ENCODE results near the gene CIP2A.
A peak's percentile ranks its signal among the peaks of the same experiment; 100 is the strongest.
"Not testable (repeated sequence)": the region's sequence is repeated elsewhere in the genome, so short reads cannot be mapped to it uniquely, and the experiment has no call there.

CIP2A gene

DNA sequence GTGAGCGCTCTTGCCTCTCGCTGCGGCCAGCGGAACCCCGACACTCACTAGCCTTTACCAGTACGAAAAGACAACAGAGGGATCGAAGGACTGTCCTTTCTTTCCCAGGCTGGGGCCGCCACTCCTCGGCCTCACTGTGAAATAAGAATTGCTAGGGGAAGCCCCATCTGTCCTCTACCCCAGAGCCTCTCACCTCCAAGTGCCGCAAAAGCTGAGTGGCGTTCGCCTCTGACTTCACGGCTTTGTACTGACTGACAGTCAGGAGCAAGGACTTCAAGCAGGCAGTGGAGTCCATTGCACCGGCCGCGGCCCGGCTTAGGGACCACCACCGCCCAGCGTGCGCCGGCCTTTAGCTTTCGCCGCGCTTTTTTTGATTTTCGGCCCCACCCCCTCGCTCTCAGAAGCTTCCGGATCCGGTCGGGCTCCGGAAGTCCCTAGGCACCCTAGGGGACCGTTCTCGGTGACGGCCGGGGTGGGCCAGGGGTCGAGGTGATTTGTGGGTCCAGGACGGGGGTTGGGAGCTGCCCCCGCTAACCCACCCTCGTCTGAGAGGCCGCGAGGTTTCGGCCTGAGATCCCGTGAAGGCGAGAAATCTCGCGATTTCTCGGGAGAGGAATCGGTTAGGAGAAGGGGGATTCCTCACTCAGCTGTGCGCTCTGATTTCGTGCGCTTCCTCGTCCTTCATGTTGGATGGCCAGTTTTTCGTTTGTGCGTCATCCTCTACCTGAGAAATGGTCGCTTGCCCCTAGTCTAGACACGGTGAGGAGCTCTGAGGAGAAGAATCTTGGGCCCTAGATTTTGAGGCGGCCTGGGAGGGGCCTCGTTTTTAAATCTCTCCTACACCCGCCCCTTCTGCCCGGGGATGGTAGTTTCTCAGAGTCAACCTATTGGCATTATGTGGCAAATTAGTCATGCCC, at the start of gene CIP2A, which contains the start of gene DZIP3:
CIP2A (minus strand) TSS at position 358 of the 917 bp plus-strand sequence; CDS start at position 295, 63 bp downstream.
DZIP3 (plus strand) TSS at position 642 of the 917 bp plus-strand sequence. CDS start 15,685 bp downstream, outside the sequence.
- peak; percentile 81 for DNase-seq

DNA sequence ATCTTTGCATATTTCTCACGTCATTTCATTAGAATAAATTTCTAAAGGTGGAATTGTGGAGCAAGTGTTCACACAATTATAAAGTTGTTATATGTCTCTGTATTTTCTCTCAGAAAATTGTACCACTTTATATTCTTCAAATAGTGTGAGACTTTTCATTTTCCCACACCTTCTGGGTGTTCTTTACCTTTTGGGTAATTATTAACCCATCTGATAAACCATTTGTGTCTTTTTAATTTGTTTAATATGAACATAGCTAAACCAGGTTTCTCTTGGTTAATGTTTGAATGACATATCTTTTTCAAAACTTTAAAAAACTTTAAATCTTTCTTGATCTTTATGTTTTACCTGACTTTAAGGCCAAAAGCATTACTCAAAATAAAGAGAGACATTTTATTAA, 40.7 kb upstream of the CIP2A start:
- DNase-seq = no peak

DNA sequence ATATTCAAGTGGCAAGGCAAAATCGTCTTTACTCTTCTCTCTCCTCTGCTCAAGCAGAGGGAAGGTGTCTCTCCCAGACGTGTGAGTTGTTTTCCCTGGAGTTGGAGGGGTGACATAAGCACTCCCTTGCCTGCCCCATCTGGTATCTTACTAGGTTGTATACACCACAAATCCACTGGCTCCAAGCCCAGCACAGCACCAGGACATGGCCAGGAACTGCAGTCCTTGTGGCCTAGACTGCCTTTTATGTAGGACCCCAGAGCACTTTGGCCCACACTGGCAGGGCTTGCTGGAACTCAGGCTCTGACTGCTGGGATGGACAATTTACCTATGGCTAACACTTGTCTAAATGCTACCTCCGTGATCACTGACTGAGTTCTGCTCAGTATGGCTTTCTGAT, 34.3 kb upstream of the CIP2A start:
- no peak for DNase-seq

DNA sequence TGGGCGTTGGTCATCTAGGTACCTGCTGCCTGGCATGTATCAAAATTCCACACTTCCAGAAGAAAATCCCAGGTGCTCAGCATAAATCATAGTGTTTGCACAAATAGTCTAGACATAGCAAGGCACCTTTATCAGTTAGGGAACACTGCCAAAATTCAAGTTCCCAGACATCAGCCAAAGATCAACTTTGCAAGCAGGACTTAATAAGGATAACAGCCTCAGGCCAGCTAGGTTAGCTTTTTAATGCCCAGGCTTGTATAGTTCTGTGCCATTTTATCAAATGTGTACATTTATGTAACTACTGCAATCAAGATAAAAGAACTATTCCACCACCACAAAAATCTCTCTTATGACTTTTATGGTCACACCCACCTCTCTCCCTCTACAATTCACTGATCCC, 31.0 kb upstream of the CIP2A start:
- DNase-seq = no peak

GRCh38 chr3:108616090-108616489, 26.9 kb upstream of the CIP2A start:
- not testable (repeated sequence) for DNase-seq

GRCh38 chr3:108610651-108611050, 21.4 kb upstream of the CIP2A start:
- no peak for DNase-seq

DNA sequence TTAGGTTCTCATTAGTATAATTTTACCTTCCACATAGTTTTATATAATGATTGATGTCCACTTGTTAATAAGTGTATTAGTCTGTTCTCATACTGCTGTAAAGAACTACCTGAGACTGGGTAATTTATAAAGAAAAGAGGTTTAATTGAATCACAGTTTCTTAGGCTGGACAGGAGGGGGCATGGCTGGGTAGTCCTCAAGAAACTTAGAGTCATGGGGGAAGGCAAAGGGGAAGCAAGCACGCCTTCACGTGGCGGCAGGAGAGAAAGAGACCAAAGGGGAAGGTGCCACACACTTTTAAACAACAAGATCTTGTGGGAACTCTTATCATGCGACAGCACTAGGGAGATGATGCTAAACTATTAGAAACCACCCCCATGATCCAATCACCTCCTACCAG, 19.5 kb upstream of the CIP2A start:
- DNase-seq = no peak

DNA sequence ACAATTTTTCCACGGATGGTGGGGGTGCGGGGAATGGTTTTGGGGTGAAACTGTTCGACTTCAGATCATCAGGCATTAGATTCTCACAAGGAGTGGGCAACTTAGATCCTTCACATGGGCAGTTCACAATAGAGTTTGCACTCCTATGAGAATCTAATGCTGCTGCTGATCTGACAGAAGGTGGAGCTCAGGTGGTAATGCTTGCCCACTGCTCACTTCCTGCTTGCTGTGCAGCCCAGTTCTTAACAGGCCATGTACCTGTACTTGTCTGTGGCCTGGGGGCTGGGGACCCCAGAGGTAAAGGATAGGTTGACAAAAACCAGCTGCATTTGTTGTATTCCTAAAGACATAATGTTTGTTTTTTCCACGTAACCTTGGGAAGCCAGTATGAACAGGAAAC, 16.3 kb upstream of the CIP2A start:
- no peak for DNase-seq

DNA sequence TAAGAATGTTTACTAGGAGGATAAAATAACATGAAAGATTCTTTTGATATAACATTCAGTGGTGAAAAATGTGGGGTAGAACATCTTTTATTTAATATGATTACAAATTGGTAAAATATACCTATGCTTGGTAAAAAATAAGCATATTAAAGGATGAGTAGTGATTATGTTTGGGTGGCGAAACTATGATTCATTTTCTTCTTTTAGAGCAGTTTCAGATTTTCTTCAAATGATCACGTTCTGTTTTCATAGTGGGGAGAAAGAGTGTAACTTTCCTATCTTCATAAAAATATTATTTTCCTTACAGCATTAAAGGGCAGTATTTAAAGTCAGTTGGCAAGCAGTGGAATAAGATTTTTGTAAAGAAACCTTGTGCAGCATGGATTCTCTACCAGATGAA, 15.8 kb upstream of the CIP2A start:
- no peak for DNase-seq

DNA sequence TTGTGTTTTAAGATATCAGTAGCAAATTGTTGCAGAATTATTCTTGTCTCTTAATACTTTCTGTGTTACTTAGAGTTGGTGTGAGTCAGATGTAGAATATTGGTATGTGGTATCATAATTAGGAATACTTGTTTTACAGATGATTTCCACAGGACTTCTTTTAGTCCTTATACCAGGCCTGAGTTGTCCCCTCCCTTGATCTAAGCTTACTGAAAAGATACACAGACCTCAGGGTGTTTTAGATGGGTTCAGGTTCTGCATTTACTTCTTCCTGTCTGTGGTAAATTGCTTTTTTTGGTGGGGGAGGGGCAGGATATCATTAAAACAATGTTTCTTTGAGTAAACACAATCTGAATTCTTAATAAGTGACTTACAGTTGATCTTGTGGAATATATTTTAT, 14.5 kb upstream of the CIP2A start:
- DNase-seq = no peak

GRCh38 chr3:108602935-108603294, 13.7 kb upstream of the CIP2A start:
- no peak for DNase-seq

- no peak for DNase-seq
These were observed 13.2 kb upstream of the CIP2A start for GRCh38 chr3:108602249-108602934.

DNA sequence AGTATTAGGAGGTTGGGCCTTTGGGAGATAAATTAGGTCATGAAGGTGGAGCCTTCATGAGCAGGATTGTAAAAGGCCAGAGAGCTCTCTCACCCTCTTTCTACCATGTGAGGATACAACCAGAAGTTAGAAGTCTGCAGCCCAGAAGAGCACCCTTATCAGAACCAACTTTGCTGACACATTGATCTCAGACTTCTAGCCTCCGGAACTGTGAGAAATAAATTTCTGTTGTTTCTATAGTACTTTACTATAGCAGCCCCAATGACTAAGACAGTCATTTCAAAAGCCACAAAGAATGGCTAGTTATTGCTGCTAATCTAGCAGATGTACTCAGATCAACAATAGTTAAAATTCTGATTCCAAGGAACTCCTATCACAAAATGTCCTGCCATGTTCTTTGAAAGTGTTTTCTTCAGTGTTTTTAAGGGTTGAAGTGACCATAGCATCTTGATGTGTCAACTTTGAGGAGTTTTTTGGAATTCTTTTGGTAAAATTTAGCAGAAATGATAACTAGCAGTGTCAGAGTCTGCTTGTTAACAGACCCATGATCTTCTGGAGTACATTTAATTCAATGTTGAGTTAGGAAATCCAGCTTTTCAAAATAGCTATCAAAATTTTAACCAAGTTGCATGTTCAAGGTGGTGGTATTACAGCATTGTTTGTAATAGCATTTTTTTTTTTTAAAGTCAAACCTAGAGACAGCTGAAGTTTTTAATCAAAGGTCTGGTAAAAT, 10.6 kb upstream of the CIP2A start:
- no peak for DNase-seq

DNA sequence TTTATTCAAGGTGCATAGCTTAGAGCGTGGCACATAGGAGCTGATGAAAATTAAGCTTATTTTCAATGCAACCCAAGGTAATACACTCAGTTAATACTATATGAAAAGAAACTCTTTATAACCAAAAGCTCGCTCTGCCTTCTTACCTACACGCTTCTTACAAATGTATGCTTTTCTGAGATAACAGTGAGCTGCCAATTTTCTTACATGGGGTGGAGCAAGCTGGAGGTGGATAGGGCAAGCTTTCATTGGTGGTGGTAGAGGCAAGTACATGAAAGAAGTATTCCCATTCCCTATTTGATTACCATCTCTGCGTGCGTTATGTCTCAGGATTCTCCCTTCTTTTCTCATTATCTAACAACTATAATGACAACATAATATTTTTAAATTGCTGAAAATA, 9.1 kb upstream of the CIP2A start:
- no peak for DNase-seq

DNA sequence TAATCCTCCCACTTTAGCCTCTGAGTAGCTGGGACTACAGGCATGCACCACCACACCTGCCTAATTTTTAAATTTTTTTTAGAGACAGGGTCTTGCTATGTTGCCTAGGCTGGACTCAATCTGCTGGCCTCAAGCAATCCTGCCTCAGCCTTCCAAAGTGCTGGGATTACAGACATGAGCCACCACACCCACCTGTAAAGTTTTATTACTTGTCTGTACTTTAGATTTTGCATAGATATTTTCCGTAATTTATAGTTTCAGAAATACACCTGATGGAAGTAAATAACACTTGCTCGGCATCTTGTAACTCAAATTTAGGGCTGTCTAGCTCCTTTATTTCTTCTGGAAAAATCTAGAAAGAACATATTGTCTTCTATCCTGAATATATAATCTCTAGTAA, 6.1 kb upstream of the CIP2A start:
- DNase-seq = no peak

DNA sequence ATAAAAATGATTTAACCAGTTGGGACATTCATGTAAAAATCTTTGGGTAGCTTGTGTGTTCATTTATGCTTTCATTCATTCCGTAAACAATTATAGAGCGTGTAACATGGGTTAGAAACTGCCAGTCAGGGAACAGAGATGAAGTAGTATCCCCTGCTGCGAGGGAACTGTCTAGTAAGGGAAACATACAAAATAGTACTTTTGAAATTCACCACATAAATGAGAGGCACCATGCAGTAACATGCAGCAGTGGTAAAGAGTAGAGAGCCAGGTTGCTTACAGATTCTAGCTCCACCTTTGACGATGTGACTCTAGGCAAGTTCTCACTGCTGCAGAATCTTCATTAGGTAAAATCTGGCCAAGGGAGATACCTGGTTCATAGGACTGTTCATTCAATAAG, 1.2 kb upstream of the CIP2A start:
- peak; percentile 30 for DNase-seq

- no peak for DNase-seq
These were observed 723 bp upstream of the CIP2A start for GRCh38 chr3:108589998-108590323.

DNA sequence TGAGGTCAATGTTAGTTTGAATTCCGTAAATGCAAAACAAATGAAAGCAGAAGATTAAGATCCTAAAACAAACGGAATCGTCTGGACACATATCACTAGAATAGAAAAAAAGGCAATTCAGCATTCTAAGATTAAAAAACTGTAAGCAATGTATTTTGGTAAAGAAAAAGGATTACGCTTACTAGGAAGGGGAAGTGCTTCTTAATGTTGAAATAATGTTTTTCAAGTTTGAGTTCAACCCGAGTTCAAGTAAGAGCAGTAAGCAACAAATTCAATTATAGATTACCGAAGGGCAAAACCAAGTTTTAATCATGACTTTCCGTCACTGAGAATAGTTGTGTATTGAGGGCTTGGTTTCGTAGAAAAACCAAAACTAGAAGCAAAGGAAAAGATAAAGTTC, 637 bp downstream of the CIP2A start:
- DNase-seq = no peak

DNA sequence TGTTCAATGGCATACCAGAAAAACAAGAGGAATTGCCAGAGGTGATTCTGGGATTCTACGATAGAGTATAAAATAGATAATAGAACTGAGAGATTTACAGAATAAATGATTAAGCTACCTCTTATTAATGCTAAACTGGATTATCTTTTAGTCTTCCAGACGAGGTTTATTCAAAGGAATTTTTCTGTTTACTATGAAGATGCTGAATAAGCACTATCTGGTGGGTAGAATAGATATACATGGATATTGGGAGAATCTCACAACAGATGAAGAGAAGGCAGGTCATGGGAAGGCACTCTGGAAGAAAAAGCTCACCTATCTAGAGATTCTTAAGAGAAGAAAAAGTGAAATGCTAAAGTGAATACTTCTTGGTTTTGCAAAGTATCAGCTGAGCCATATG, 11.2 kb downstream of the CIP2A start:
- DNase-seq = no peak

GRCh38 chr3:108569336-108569735, 19.9 kb downstream of the CIP2A start:
- DNase-seq = no peak

DNA sequence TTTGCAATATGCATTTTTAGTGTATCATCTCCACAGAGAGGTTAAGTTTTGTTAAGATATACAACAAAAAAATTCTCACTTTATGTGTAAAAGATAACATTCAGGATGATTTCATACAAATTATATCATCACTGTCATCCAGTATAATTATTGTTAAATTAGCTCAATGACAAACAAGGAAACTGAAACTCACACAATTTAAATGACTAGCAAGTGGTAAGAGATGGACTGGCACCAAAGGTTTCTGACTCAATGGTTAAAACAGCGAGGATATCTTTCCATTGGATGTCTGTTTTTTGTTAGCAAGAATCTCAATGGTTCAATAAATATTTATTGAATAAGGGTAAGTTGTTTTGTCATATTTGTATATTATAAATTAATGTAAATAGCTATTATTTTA, 22.6 kb downstream of the CIP2A start:
- no peak for DNase-seq

GRCh38 chr3:108565506-108565905, 23.7 kb downstream of the CIP2A start:
- no peak for DNase-seq

GRCh38 chr3:108564564-108564963, 24.7 kb downstream of the CIP2A start:
- DNase-seq = no peak

- no peak for DNase-seq
These were observed 26.7 kb downstream of the CIP2A start for GRCh38 chr3:108562565-108562964.

All from NCI-H2227 treated with DMSO at 0.1 percent for 48 hours (cell line).